Gastroesophageal sphincter (tissue), 4 donors: Measurements from ENCODE around the gene CDADC1. TPM values are rescaled to one million over a fixed set of nuclear protein-coding genes. Genes with fewer than 3 reads are reported as not detected.

Experiments used
- ATAC-seq: fragments of 150-250 bp; one replicate; pipeline ENCODE4 v1.9.1; 2016; ENCODE audit warnings: mild to moderate bottlenecking, moderate library complexity
- H3K27ac ChIP-seq, 4 donors: fragments of 200-600 bp; sonication (generic) in 3 of 4; 1 replicate in 3 of 4; 2 replicates in 1 of 4; pipeline ENCODE4 v1.5.1; 2016 to 2019
- H3K27me3 ChIP-seq: fragments of 200-600 bp; sonication (generic); one replicate; pipeline ENCODE4 v1.5.1; 2019
- H3K36me3 ChIP-seq, 2 donors: fragments of 200-600 bp; sonication (generic); one replicate each; pipeline ENCODE4 v1.5.1; 2019; ENCODE audit warnings: control low read depth in 1 of 2
- H3K4me1 ChIP-seq, 3 donors: fragments of 200-600 bp; sonication (generic); 1 replicate in 2 of 3; 2 replicates in 1 of 3; pipeline ENCODE4 v1.5.1; 2016 to 2019; ENCODE audit warnings: control low read depth in 2 of 3
- H3K4me3 ChIP-seq, 2 donors: fragments of 200-600 bp; sonication (generic); one replicate each; pipeline ENCODE4 v1.5.1; 2019; ENCODE audit warnings: mild to moderate bottlenecking in 1 of 2, moderate library complexity in 1 of 2
- H3K9me3 ChIP-seq, 3 donors: fragments of 200-600 bp; sonication (generic); one replicate each; pipeline ENCODE4 v1.5.1; 2017 to 2019; ENCODE audit warnings: control low read depth in 2 of 3
- CTCF ChIP-seq, 4 experiments: fragments of 200-600 bp in 2 of 4; fragments of 450-650 bp in 2 of 4; sonication (generic) in 1 of 4; IDR thresholded peaks; one replicate each; pipeline ENCODE4 v1.5.1; 2017 to 2019; ENCODE audit warnings: antibody characterized with exemption in 4 of 4, mild to moderate bottlenecking in 2 of 4, moderate library complexity in 2 of 4
- EP300 ChIP-seq: sonication (generic); formaldehyde crosslinking; IDR thresholded peaks from one replicate; pipeline ENCODE4 v1.6.1; 2017; ENCODE audit warnings: antibody characterized with exemption, mild to moderate bottlenecking
- POLR2A ChIP-seq, 2 donors: fragments of 450-650 bp; IDR thresholded peaks; one replicate each; pipeline ENCODE4 v1.6.1; 2017; ENCODE audit warnings: antibody characterized with exemption in 2 of 2, mild to moderate bottlenecking in 2 of 2, moderate library complexity in 1 of 2
- POLR2AphosphoS5 ChIP-seq: sonication (generic); formaldehyde crosslinking; IDR thresholded peaks from one replicate; pipeline ENCODE4 v1.6.1; 2017; ENCODE audit warnings: antibody characterized with exemption
- WGBS, 2 donors: methylation state at CpG; one replicate each; pipeline ENCODE4 v1.1.5; 2018; ENCODE audit warnings: low coverage in 1 of 2; 5-methylcytosine and 5-hydroxymethylcytosine counted together
- total RNA-seq, 4 donors: library from RNA; depleted of rRNA; stranded (reverse); fragments of >200 nt; gene quantifications; one replicate each; pipeline ENCODE4 v1.1.0, GENCODE V29; 2016

CDADC1 gene
- 1 to 10 TPM; 5.8 to 9.3 (median 6.7) TPM for total RNA-seq

- peaks cover 0 to 53% (median 5%) of the 10 kb centered on the region in 3 donors for H3K4me1 ChIP-seq
- ATAC-seq: peak; percentile 99
- no peaks in the 10 kb centered on the region for H3K9me3 ChIP-seq
- H3K4me3 ChIP-seq: peak within 1 kb of the TSS; percentile 74 to 76
- H3K27me3 ChIP-seq: no peaks in the 10 kb centered on the region
- TF ChIP-seq EP300 (no peak), POLR2AphosphoS5 (peak; percentile 97), CTCF (IDR thresholded peaks at IDR 0.05) (no peak), POLR2A (IDR thresholded peaks at IDR 0.05) (peak; percentile 81 to 90)
- H3K27ac ChIP-seq: peak within 1 kb of the TSS; percentile 86 to 98 (median 90)
- H3K36me3 ChIP-seq: peaks cover 0 to 18% of the 10 kb centered on the region in 2 donors
- WGBS, 2 donors: 0% methylated on average over 29 of the region's 56 CpGs; no CpG with 5 or more reads in 1 of the 2 donors
These were observed at the start of gene CDADC1 for GRCh38 chr13:49247643-49248621. TSS of gene CDADC1 (plus strand) at chr13:49247925. CDS start at chr13:49248038, 113 bp downstream.

GRCh38 chr13:49206641-49207040 lies 41.1 kb upstream of the CDADC1 start:
- H3K27ac ChIP-seq: no peak overlapping the region
- TF ChIP-seq CTCF (IDR thresholded peaks at IDR 0.05): no peak
- TF ChIP-seq POLR2A (IDR thresholded peaks at IDR 0.05): no peak
- TF ChIP-seq POLR2AphosphoS5: no peak
- no peak for TF ChIP-seq EP300
- peaks cover 8 to 84% of the 10 kb centered on the region in 2 donors for H3K36me3 ChIP-seq
- 92 to 93% methylated on average over 3 of the region's 3 CpGs for WGBS, 2 donors
- no peak overlapping the region for H3K4me3 ChIP-seq
- H3K27me3 ChIP-seq: no peaks in the 10 kb centered on the region
- ATAC-seq: no peak
- no peaks in the 10 kb centered on the region for H3K9me3 ChIP-seq
- no peaks in the 10 kb centered on the region for H3K4me1 ChIP-seq

GRCh38 chr13:49208619-49209018 lies 39.1 kb upstream of the CDADC1 start:
- no peak for ATAC-seq
- Histone ChIP-seq H3K4me1 (no peaks in the 10 kb centered on the region), H3K4me3 (no peak overlapping the region), H3K36me3 (peaks cover 0 to 65% of the 10 kb centered on the region in 2 donors), H3K9me3 (no peaks in the 10 kb centered on the region), H3K27ac (no peak overlapping the region), H3K27me3 (no peaks in the 10 kb centered on the region)
- TF ChIP-seq POLR2AphosphoS5 (no peak), POLR2A (IDR thresholded peaks at IDR 0.05) (no peak), CTCF (IDR thresholded peaks at IDR 0.05) (no peak), EP300 (no peak)
- WGBS, 2 donors: 97 to 100% methylated on average over 4 of the region's 4 CpGs

GRCh38 chr13:49210114-49210513 lies 37.6 kb upstream of the CDADC1 start:
- no peak for ATAC-seq
- H3K27me3 ChIP-seq: no peaks in the 10 kb centered on the region
- H3K4me3 ChIP-seq: no peak overlapping the region
- H3K27ac ChIP-seq: no peak overlapping the region
- no peaks in the 10 kb centered on the region for H3K4me1 ChIP-seq
- 63 to 89% methylated on average over 1 of the region's 1 CpG for WGBS, 2 donors
- TF ChIP-seq POLR2A (IDR thresholded peaks at IDR 0.05) (no peak), EP300 (no peak), CTCF (IDR thresholded peaks at IDR 0.05) (no peak), POLR2AphosphoS5 (no peak)
- H3K9me3 ChIP-seq: no peaks in the 10 kb centered on the region
- peaks cover 0 to 50% of the 10 kb centered on the region in 2 donors for H3K36me3 ChIP-seq
